DMS 273 (cell line): Measurements from ENCODE around the gene PXMP4.
A peak's percentile ranks its signal among the peaks of the same experiment; 100 is the strongest.

ENCODE experiments used
- DNase-seq: peaks from one replicate; lab custom pipeline; 2025; ENCODE audit not compliant: unreplicated experiment; lab: John Stamatoyannopoulos, UW

The PXMP4 gene

GRCh38 chr20:33670715-33671499 lies 49.2 kb downstream of the PXMP4 start:
- no peak for DNase-seq

GRCh38 chr20:33669873-33670640 lies 50.1 kb downstream of the PXMP4 start:
- DNase-seq: no peak

- DNase-seq: no peak
These were observed 50.9 kb downstream of the PXMP4 start for GRCh38 chr20:33669224-33669623.

- no peak for DNase-seq
These were observed 51.5 kb downstream of the PXMP4 start for GRCh38 chr20:33668466-33669155.

GRCh38 chr20:33667676-33668465 lies 52.2 kb downstream of the PXMP4 start:
- peak; percentile 44 for DNase-seq

GRCh38 chr20:33667245-33667675 lies 52.9 kb downstream of the PXMP4 start:
- no peak for DNase-seq

GRCh38 chr20:33666293-33667244 lies 53.5 kb downstream of the PXMP4 start, which contains the start of gene ACTL10:
TSS of gene ACTL10 (plus strand) at chr20:33666943. CDS start at chr20:33667498, 555 bp downstream.
- peak; percentile 44 for DNase-seq

- DNase-seq: peak; percentile 50
These were observed 55.4 kb downstream of the PXMP4 start for GRCh38 chr20:33664762-33665144.

- DNase-seq: peak; percentile 63
These were observed 55.9 kb downstream of the PXMP4 start for GRCh38 chr20:33664085-33664761.

- peak; percentile 90 for DNase-seq
These were observed 56.7 kb downstream of the PXMP4 start for GRCh38 chr20:33663161-33664084.

GRCh38 chr20:33662172-33662571 lies 57.9 kb downstream of the PXMP4 start, which contains the start of gene C20orf144:
TSS of gene C20orf144 (plus strand) at chr20:33662327. CDS start at chr20:33662346, 19 bp downstream.
- DNase-seq: no peak

GRCh38 chr20:33660685-33661058 lies 59.4 kb downstream of the PXMP4 start:
- no peak for DNase-seq

- DNase-seq: no peak
These were observed 60.0 kb downstream of the PXMP4 start for GRCh38 chr20:33660035-33660684.

- no peak for DNase-seq
These were observed 60.6 kb downstream of the PXMP4 start for GRCh38 chr20:33659341-33660034.

GRCh38 chr20:33658929-33659328 lies 61.2 kb downstream of the PXMP4 start:
- DNase-seq: no peak

GRCh38 chr20:33658510-33658909 lies 61.6 kb downstream of the PXMP4 start:
- no peak for DNase-seq

GRCh38 chr20:33657704-33658095 lies 62.4 kb downstream of the PXMP4 start:
- DNase-seq: no peak
